Kidney (tissue), 14 donors: ENCODE data around the gene LRRTM2. TPM values are rescaled to one million over a fixed set of nuclear protein-coding genes. Genes with fewer than 3 reads are reported as not detected.

Source experiments
- DNase-seq, 5 donors: peaks; one replicate each; pipeline ENCODE4 v3.0.0-alpha.2; 2013 to 2020
- FAIRE-seq: peaks from 2 replicates; lab custom pipeline; 2012; peaks lifted over from hg19 to GRCh38; lab: Jason Lieb, UNC
- H3K27ac ChIP-seq, 2 donors: one replicate each; pipeline ENCODE4 v1.7.0; 2013; ENCODE audit warnings: low read depth in 2 of 2, low read length in 2 of 2, inconsistent platforms in 1 of 2
- H3K27me3 ChIP-seq: one replicate; pipeline ENCODE4 v1.7.1; 2013; ENCODE audit warnings: low read length, inconsistent platforms; ENCODE audit not compliant: control insufficient read depth, insufficient read depth
- H3K36me3 ChIP-seq, 3 donors: one replicate each; pipeline versions ENCODE4 v1.7.0 to v1.7.1; 2013; ENCODE audit warnings: low read length in 3 of 3, control low read depth in 1 of 3, inconsistent platforms in 1 of 3; ENCODE audit not compliant: insufficient read depth in 3 of 3, control insufficient read depth in 2 of 3
- H3K4me1 ChIP-seq, 3 donors: one replicate each; pipeline versions ENCODE4 v1.7.0 to v1.7.1; 2013; ENCODE audit warnings: low read length in 3 of 3, inconsistent platforms in 1 of 3, low read depth in 1 of 3; ENCODE audit not compliant: control insufficient read depth in 2 of 3, insufficient read depth in 2 of 3
- H3K4me3 ChIP-seq, 3 donors: one replicate each; pipeline versions ENCODE4 v1.7.0 to v1.8.1; 2013; ENCODE audit warnings: low read length in 3 of 3, control low read depth in 1 of 3, inconsistent platforms in 1 of 3
- H3K9ac ChIP-seq, 3 donors: one replicate each; pipeline versions ENCODE4 v1.7.0 to v1.7.1; 2013; ENCODE audit warnings: low read length in 3 of 3, control low read depth in 1 of 3, inconsistent platforms in 1 of 3
- H3K9me3 ChIP-seq, 3 donors: one replicate each; pipeline versions ENCODE4 v1.7.0 to v1.7.1; 2013; ENCODE audit warnings: low read length in 3 of 3, control low read depth in 1 of 3, inconsistent platforms in 1 of 3; ENCODE audit not compliant: control insufficient read depth in 2 of 3, insufficient read depth in 1 of 3
- CTCF ChIP-seq: IDR thresholded peaks from 3 replicates; pipeline ENCODE4 v1.5.1; 2012; ENCODE audit warnings: mild to moderate bottlenecking, moderate library complexity, borderline replicate concordance; ENCODE audit not compliant: insufficient read depth; ENCODE audit errors: extremely low read depth
- intact Hi-C: fragments of 100-400 bp; cut with DNase I; formaldehyde crosslinking; loops from one replicate; pipeline ENCODE4 v1.11.1; 2022
- polyA plus RNA-seq: library from polyadenylated mRNA; stranded (reverse); fragments of 350-450 nt; fragmentation: Illumina TruSeq; extraction: RNeasy Lipid Tissue Mini Kit (QIAGEN cat#74804); gene quantifications from one replicate; pipeline ENCODE4 v1.2.3, GENCODE V29; 2014; ENCODE audit warnings: low read depth, low replicate concordance; ENCODE audit not compliant: insufficient read depth
- total RNA-seq: library from RNA; stranded (reverse); fragmentation: NEBNext Ultra II Directional; extraction: Animal tissue kit (Norgen Biotek cat#: 25700); gene quantifications from one replicate; pipeline ENCODE4 v1.2.1, GENCODE V29; 2021
- donor health status: control.
- donor health status: control.
- donor health status: control.
- donor health status: control.
- donor health status: control.
- donor health status: DM: yes; HTN: yes; CAD: no.
- donor health status: Normal renal cell carcinoma (clear cell type).

The LRRTM2 gene
- total and polyA plus RNA-seq, 2 donors from 2014 or later = 0.03 TPM; not detected in 1

DNA sequence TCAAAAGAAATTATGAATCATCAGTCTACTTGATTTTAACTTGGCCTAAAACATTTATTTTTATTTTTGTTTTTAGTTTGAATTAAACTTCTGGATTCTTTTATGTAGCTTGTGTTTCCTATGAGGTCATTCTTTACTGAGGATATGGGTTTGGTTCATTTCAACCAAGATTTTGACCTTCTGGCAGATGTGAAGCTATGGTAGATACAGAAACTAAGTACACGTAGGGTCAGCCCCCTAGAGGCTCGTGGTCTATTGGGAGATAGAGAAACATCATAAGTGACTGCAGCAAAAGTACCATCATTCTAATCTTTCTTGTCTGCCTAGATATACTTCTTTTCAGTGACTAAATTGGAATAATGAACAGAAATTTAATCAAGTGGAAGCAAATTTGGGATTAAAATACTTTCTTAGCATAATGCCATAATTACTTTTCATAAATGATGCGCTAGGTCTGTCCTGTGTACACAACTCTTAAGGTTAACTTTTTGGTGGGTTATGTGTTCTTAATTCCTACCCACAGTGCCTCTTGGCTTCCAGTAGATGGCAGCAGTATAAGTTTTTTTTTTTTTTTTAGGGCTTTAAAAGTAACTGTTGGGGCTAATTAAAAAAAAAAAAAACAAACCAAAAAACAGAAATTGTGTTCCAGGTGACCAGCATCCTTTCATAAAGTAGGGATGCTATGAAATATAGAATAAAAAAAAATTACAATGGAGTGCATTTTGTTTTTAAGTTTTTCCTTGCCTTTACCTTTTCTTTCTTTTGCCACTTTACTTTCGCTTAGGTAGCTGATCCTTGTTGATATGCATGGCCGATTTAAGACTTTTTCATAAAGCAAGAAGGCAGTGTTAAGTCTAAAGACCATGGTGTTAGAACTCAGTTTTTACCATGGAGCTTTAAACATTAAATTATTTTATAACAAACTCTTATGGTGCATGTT is 49.9 kb downstream of the LRRTM2 start:
- no peak overlapping the region for H3K9ac ChIP-seq
- peak; percentile 60 for TF ChIP-seq CTCF
- no peaks in the 10 kb centered on the region for H3K9me3 ChIP-seq
- H3K4me1 ChIP-seq = peaks cover 0 to 13% (median 1%) of the 10 kb centered on the region in 3 donors
- peaks cover 3 to 34% (median 11%) of the 10 kb centered on the region in 3 donors for H3K36me3 ChIP-seq
- FAIRE-seq = no peak
- no peak overlapping the region for H3K27ac ChIP-seq
- H3K27me3 ChIP-seq = no peaks in the 10 kb centered on the region
- H3K4me3 ChIP-seq = no peak overlapping the region
- intact Hi-C loops = no loop called here
- peak in 1 of 5 donors; percentile 13 for DNase-seq

DNA sequence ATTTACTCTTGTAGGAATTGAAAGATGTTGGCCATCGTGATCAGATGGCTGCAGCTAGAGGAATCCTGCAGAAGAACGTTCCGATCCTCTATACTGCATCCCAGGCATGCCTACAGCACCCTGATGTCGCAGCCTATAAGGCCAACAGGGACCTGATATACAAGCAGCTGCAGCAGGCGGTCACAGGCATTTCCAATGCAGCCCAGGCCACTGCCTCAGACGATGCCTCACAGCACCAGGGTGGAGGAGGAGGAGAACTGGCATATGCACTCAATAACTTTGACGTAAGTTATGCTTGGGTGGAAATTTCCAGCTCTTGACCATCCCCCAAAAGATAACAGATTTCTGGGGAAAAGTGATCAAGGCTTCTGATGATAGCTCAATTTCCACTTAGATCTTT is 50.6 kb downstream of the LRRTM2 start:
- Histone ChIP-seq H3K4me3 (no peak overlapping the region), H3K9ac (no peak overlapping the region), H3K4me1 (peaks cover 0 to 13% (median 3%) of the 10 kb centered on the region in 3 donors), H3K27me3 (no peaks in the 10 kb centered on the region), H3K9me3 (no peaks in the 10 kb centered on the region), H3K27ac (no peak overlapping the region), H3K36me3 (peaks cover 3 to 33% (median 11%) of the 10 kb centered on the region in 3 donors)
- no peak for TF ChIP-seq CTCF
- FAIRE-seq (no peak), DNase-seq (no peak)
- intact Hi-C loops = no loop called here

GRCh38 chr5:138820695-138821094 is 54.4 kb downstream of the LRRTM2 start:
- no peaks in the 10 kb centered on the region for H3K9me3 ChIP-seq
- TF ChIP-seq CTCF = no peak
- H3K27ac ChIP-seq = no peak overlapping the region
- DNase-seq (no peak), FAIRE-seq (no peak)
- H3K4me1 ChIP-seq = peaks cover 0 to 23% (median 3%) of the 10 kb centered on the region in 3 donors
- peaks cover 0 to 13% (median 5%) of the 10 kb centered on the region in 3 donors for H3K36me3 ChIP-seq
- H3K4me3 ChIP-seq = no peak overlapping the region
- H3K27me3 ChIP-seq = no peaks in the 10 kb centered on the region
- no peak overlapping the region for H3K9ac ChIP-seq
- intact Hi-C loops = no loop called here
